GM21825 (cell line): ENCODE data around the gene TMEM151B.
A peak's percentile ranks its signal among the peaks of the same experiment; 100 is the strongest.
"Not testable (repeated sequence)": the region's sequence is repeated elsewhere in the genome, so short reads cannot be mapped to it uniquely, and the experiment has no call there.

Experiments
- ATAC-seq: cut with Tn5 transposase; IDR thresholded peaks from one replicate; pipeline ENCODE4 v1.9.1; 2021; ENCODE audit warnings: mild to moderate bottlenecking, moderate library complexity; ENCODE audit not compliant: unreplicated experiment

Gene TMEM151B

GRCh38 chr6:44269921-44270525, at the start of gene TMEM151B:
Gene TMEM151B, plus strand, starts transcription at chr6:44270450. Its CDS starts 293 bp downstream, at chr6:44270743.
- ATAC-seq, result no peak

DNA sequence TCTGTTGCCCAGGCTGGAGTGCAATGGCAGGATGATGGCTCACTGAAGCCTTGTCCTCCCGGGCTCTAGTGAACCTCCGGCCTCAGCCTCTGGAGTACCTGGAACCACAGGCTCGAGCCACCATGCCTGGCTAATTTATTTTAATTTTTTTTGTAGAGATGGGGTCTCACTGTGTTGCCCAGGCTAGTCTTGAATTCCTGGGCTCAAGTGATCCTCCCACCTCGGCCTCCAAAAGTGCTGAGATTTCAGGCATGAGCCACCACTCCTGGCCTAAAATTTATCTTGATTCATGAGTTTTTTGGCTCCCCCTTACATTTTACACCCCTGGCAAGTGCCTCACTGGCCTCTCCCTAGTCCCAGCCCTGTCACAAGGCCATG, 49.3 kb upstream of the TMEM151B start:
- no peak for ATAC-seq

- ATAC-seq, result peak; percentile 37
Observed at GRCh38 chr6:44221291-44221960, 48.8 kb upstream of the TMEM151B start.

GRCh38 chr6:44221961-44222335, 48.3 kb upstream of the TMEM151B start:
- no peak for ATAC-seq

GRCh38 chr6:44222486-44223318, 47.5 kb upstream of the TMEM151B start:
- no peak for ATAC-seq

GRCh38 chr6:44223319-44224028, 46.8 kb upstream of the TMEM151B start, which contains the start of gene SLC29A1:
Gene SLC29A1, plus strand, starts transcription at chr6:44223595. Its CDS starts 3,719 bp downstream, at chr6:44227314.
- ATAC-seq, result peak; percentile 39

DNA sequence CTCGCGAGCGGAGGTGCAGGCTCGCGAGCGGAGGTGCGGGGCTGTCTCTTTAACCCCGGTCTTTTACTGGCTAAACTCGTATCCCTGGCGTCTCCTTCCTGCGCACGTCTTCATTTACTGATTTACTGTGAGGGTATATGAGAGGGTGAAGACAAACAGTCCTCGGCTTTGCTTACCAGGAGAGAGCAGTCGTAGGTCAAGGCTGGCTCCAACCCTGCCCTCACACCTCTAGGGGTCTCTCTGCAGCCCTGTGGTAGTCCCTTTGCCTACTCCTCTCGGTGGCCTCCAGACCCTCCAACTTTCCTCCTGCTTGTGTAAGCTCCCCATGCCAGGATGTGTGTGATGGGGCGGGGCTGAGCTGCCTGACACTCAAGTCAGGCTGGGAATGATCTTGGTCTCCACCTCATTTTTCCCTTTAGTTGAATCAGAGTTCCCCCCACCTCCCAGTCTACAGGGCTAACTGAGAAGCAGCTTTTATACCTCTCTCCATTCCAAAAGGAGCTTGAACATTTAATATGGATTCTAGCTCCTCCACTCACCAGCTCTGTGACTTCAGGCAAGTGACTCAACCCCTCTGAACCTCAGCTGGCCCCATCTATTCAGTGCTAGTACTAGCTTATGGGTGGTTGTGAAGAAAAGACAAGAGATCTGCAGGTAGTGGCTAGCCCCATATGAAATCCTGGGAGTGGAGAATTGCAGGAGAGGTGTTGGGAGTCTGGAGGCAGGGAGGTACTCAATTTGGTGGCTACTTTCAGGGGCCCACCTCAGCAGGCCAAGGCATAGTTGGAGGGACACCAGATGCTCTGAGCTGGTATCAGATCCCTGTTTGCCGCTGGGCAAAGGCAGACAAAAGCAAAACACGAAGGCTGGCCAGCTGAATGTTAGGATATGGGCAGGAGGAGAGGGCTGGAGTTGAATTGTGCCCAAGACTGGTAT, 46.0 kb upstream of the TMEM151B start:
- ATAC-seq, result no peak

- no peak for ATAC-seq
Observed at GRCh38 chr6:44224965-44225305, 45.3 kb upstream of the TMEM151B start.

DNA sequence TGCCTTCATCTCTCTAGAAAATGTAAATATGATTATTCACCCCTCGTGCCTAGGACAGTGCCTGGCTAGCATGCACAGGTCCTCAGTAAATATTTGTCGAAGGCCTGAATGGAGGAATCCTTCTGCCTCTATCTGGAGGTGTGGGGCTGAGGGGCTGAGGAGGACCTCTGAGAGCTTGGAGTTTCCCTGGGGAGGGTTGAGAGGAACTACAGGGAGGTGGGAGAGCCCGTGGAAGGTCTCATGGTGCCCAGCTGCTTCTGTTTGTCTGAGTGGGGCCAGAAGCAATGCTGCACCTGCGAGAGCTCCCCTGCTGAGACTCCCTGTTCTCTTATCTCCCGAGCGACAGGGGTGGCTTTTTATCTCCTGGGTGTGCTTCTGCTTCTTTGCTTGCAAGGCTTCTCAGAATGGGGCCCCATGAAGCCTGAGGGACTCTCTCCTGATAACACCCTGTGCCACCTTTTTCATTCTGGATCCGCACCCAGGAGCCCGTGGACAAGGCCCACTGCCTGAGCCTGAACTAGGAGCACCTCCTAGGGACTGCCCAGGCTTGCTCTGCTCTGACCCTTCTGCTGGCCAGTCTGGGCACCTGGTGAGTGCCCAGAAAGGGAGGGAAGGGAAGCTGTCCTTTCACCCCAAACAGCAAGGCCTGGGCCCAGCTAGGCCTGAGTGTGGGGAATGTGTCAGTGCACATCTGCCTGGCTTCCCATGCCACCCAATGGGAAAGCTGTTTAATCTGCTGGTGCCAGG, 44.5 kb upstream of the TMEM151B start:
- ATAC-seq, result no peak

- ATAC-seq, result no peak
Observed at GRCh38 chr6:44226368-44227147, 43.7 kb upstream of the TMEM151B start.

GRCh38 chr6:44227148-44227793, 43.0 kb upstream of the TMEM151B start:
- ATAC-seq, result no peak

- ATAC-seq, result no peak
Observed at GRCh38 chr6:44228031-44228430, 42.2 kb upstream of the TMEM151B start.

DNA sequence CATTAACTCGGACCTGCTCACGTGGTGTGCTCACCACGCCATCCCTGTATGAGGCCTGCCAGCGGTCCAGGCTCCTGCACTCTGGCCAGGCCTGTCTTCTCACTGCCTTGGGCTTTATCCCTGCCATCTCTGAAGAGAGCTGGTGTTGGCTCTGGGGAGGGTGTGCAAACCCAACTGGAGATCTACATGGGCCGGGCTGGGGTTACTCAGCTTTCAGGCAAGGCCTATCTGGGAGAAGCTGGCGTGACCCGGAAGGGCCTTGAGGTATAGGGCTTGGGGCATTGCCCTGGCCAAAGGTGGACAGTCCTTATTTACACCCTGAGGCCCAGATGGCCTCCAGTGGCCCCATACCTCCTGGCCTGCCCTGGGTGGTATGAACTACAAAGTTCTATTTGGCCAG, 41.8 kb upstream of the TMEM151B start:
- no peak for ATAC-seq

GRCh38 chr6:44228836-44229235, 41.4 kb upstream of the TMEM151B start:
- no peak for ATAC-seq

DNA sequence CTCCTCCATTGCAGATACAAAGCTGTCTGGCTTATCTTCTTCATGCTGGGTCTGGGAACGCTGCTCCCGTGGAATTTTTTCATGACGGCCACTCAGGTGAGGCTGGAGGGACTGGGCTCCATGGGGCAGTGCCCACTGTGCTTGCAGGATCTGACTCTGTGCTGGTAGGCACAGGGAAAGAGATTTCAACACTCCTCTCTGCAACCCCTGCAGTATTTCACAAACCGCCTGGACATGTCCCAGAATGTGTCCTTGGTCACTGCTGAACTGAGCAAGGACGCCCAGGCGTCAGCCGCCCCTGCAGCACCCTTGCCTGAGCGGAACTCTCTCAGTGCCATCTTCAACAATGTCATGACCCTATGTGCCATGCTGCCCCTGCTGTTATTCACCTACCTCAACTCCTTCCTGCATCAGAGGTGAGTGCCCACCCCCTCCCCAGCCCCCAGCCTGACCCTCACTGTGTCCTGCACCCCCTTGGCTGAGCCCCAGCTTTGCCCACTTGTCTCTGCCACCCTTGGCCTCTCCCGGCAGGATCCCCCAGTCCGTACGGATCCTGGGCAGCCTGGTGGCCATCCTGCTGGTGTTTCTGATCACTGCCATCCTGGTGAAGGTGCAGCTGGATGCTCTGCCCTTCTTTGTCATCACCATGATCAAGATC, 40.7 kb upstream of the TMEM151B start:
- no peak for ATAC-seq

GRCh38 chr6:44230034-44230675, 40.1 kb upstream of the TMEM151B start:
- ATAC-seq, result no peak

DNA sequence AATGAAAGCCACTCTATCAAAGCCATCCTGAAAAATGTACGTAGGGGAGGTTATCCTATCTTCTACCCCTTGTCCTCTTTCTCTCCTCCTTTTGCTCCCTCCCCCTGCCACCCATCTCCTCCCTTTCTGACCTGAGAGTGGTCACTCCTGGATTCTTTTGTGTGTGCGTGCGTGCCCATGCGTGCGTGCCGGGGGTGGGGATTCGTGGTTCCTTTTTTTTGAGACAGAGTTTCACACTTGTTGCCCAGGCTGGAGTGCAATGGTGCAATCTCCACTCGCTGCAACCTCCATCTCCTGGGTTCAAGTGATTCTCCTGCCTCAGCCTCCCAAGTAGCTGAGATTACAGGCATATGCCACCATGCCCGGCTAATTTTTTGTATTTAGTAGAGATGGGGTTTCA, 38.8 kb upstream of the TMEM151B start:
- ATAC-seq, result not testable (repeated sequence)
